ENCODE measurements around the gene NEUROG1. TPM values are rescaled to one million over a fixed set of nuclear protein-coding genes. Genes with fewer than 3 reads are reported as not detected.

The NEUROG1 gene
- total and polyA plus RNA-seq, 10 of the 15 experiments (the other 5 are each of a cell fraction or from before 2014, with no cell fraction given) = not detected

DNA sequence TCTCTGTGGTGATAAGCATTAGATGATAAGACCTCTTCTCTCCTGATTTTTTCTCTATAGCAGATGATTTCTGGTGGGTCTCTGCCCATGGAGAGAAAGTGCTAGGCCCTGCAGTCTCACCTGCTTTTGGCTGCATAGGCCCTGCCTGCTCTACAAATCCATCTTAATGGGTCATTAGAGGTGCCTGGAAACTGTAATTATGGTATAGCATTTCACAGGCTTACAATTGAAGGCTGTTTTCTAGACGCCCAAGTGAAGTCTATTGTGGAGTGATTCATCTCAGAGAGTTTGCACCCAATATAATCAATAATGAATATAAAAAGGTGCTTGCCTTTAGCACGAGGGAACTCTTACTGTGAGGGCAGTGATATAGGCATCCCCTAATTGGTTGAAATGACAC is 33.8 kb downstream of the NEUROG1 start:
- Histone ChIP-seq H3K4me2 (ENCODE audit: control insufficient read depth, insufficient read depth) (no peak overlapping the region), H3K36me3 (ENCODE audit: control insufficient read depth in 2 of 2, insufficient read depth in 2 of 2, low read length in 1 of 2) (no peaks in the 10 kb centered on the region), H3K4me1 (ENCODE audit: control insufficient read depth, insufficient read depth, low read length) (no peaks in the 10 kb centered on the region), H2AFZ (ENCODE audit: control insufficient read depth, low read depth, low read length) (no peak overlapping the region), H3K4me3 (no peak overlapping the region), H3K27me3 (replicated peaks in 1 of 2; ENCODE audit: control insufficient read depth in 2 of 2, insufficient read depth in 2 of 2, low read length in 1 of 2) (peaks cover 0 to 2% of the 10 kb centered on the region in 2 experiments; a peak in 1 of 4 replicates), H3K9ac (ENCODE audit: control insufficient read depth, insufficient read depth, low read length) (no peak overlapping the region), H3K27ac (ENCODE audit: control insufficient read depth, insufficient read depth) (no peak overlapping the region), H4K20me1 (ENCODE audit: control insufficient read depth, insufficient read depth) (no peaks in the 10 kb centered on the region), H3K79me2 (ENCODE audit: control insufficient read depth, insufficient read depth, low read length) (no peaks in the 10 kb centered on the region), H3K9me3 (replicated peaks; ENCODE audit: control insufficient read depth, insufficient read depth, low read length) (no peaks in the 10 kb centered on the region)
- in situ Hi-C loops (cut with MboI) (no loop called here), intact Hi-C loops (cut with micrococcal nuclease; ENCODE audit: unreplicated experiment) (no loop called here)
- TF ChIP-seq RELA (IDR thresholded peaks at IDR 0.05; ENCODE audit: borderline replicate concordance, partially characterized antibody) (no peak), BCLAF1 (IDR thresholded peaks at IDR 0.05) (no peak), GATAD2B (conservative IDR thresholded peaks at IDR 0.05; ENCODE audit: low read depth) (no peak), BACH1 (IDR thresholded peaks at IDR 0.05; ENCODE audit: borderline replicate concordance) (no peak), ATF3 (IDR thresholded peaks at IDR 0.05; ENCODE audit: borderline replicate concordance, extremely low read depth, low read depth, low read length) (no peak), IRF3 (IDR thresholded peaks at IDR 0.05) (no peak), HDGF (IDR thresholded peaks at IDR 0.05) (no peak), IKZF2 (IDR thresholded peaks at IDR 0.05) (no peak)
- TF ChIP-seq, protein P1, sequence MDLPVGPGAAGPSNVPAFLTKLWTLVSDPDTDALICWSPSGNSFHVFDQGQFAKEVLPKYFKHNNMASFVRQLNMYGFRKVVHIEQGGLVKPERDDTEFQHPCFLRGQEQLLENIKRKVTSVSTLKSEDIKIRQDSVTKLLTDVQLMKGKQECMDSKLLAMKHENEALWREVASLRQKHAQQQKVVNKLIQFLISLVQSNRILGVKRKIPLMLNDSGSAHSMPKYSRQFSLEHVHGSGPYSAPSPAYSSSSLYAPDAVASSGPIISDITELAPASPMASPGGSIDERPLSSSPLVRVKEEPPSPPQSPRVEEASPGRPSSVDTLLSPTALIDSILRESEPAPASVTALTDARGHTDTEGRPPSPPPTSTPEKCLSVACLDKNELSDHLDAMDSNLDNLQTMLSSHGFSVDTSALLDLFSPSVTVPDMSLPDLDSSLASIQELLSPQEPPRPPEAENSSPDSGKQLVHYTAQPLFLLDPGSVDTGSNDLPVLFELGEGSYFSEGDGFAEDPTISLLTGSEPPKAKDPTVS (IDR thresholded peaks at IDR 0.05; ENCODE audit: low read depth, low read length) = no peak
- 14% methylated on average over 2 of the region's 2 CpGs for WGBS (ENCODE audit: insufficient coverage, insufficient replicate concordance, low lambda C conversion rate, missing lambda C conversion rate)
- POLR2A ChIA-PET = no interaction called here
- RAD21 ChIA-PET (ENCODE audit: unreplicated experiment) = no interaction called here
- CTCF ChIA-PET = no interaction called here
- no peak for ATAC-seq
- DNase-seq (ENCODE audit: low read depth, low spot score) = no peak
- FAIRE-seq = no peak
- SMC1A ChIA-PET (ENCODE audit: uncharacterized antibody, unreplicated experiment) = interaction anchor here (0.8 to 1.1 kb wide), 2 partner anchors 48 to 284 kb away, joined by 3 read pairs; no protein-coding TSS in a partner anchor
- no TSS peak for BruUV-seq (replicated peaks)

All from GM12878 (cell line).